ENCODE data around the gene TRPM3.

GRCh38 chr9:70537084-70537483 is 584.3 kb downstream of the TRPM3 start:
- TF ChIP-seq CTCF (conservative IDR thresholded peaks at IDR 0.05) = no peak
- no peak for TF ChIP-seq ZFX (IDR thresholded peaks at IDR 0.05)

Data from C4-2B (cell line).